Omental fat pad (tissue), 4 donors: Measurements from ENCODE around the gene FUBP1. TPM values are rescaled to one million over a fixed set of nuclear protein-coding genes. Genes with fewer than 3 reads are reported as not detected.

Experiments used
- ATAC-seq: fragments of 150-250 bp; one replicate; pipeline ENCODE4 v1.9.1; 2016; ENCODE audit warnings: mild to moderate bottlenecking, moderate library complexity; ENCODE audit not compliant: low FRiP score
- DNase-seq: peaks from one replicate; pipeline ENCODE4 v3.0.0-alpha.2; 2019; ENCODE audit warnings: low spot score
- total RNA-seq, 4 donors: library from RNA; depleted of rRNA; stranded (reverse); fragments of >200 nt; gene quantifications; one replicate each; pipeline ENCODE4 v1.1.0, GENCODE V29; 2016
- TF ChIP-seq, protein P1 (sequence below), 3 donors: fragments of 450-650 bp; IDR thresholded peaks; one replicate each; pipeline ENCODE4 v1.5.1; 2016 to 2017; ENCODE audit warnings: antibody characterized with exemption in 3 of 3, mild to moderate bottlenecking in 3 of 3, moderate library complexity in 2 of 3

Gene FUBP1
- total RNA-seq, 4 donors from 2014 or later = 70.2 to 152 (median 94.4) TPM

DNA sequence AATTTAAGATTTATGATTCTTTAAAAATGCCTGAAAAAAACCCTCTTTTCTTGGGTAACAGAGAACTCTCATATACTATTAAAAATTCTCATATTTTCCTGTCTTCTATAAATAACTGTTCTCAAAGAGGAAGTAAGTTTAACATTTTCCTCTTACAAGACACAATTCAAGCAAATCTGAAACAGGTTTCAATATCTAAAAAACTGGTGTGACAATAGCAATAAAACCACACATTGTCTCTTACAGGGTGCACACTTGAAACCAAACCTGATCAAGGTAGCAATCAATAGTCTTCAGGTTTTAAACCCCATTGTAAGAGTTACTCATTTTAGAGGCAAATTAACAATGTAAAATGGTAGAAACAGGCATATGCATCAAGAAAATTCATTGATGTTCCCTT lies 28.0 kb downstream of the FUBP1 start:
- ATAC-seq = no peak
- no peak for DNase-seq
- TF ChIP-seq, protein P1, sequence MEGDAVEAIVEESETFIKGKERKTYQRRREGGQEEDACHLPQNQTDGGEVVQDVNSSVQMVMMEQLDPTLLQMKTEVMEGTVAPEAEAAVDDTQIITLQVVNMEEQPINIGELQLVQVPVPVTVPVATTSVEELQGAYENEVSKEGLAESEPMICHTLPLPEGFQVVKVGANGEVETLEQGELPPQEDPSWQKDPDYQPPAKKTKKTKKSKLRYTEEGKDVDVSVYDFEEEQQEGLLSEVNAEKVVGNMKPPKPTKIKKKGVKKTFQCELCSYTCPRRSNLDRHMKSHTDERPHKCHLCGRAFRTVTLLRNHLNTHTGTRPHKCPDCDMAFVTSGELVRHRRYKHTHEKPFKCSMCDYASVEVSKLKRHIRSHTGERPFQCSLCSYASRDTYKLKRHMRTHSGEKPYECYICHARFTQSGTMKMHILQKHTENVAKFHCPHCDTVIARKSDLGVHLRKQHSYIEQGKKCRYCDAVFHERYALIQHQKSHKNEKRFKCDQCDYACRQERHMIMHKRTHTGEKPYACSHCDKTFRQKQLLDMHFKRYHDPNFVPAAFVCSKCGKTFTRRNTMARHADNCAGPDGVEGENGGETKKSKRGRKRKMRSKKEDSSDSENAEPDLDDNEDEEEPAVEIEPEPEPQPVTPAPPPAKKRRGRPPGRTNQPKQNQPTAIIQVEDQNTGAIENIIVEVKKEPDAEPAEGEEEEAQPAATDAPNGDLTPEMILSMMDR (IDR thresholded peaks at IDR 0.05) = no peak

DNA sequence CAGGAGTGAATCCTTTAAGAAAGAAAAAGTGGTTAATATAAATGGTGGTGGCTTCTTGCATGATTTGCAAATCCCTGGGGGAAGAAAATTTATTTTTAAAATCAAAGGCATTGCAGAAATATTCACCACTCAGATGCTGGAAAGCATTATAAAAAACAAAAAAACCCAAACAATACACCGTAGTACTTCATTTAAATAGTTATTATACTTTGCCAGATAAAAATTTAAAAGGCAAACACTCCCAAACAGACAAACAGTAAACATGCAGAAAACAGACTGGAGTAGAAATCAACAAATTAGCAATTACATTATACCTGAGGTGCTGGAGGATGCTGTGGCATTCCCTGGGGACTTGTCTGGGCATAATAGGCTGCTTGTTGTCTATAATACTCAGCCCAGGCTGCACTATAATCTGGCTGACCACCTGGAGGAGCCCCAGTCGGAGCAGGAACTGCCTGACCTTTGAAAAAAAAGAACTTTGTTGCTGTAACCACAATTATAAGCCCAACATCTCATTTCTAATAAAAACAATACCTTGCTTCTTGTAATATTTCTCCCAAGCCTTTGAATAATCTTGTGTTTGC lies 29.9 kb downstream of the FUBP1 start:
- TF ChIP-seq, protein P1 (IDR thresholded peaks at IDR 0.05) = no peak
- no peak for DNase-seq
- no peak for ATAC-seq

DNA sequence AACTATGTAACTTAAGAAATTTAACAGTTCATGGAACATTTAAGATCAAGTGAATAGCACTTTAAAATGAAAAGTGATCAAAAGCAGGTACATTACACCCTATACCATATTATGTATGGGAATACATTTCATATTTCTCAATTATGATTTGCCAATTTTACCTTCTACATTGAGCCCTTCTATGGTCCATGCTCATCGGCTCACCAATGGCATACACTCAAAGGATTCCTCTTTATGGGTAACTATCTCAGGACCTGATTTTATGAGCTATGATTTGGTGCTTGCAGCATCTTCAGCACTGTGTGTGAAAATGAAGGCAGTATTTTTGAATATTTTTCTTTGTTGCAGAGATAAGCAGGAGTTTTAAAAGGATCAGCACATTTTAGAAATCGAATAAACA lies 33.5 kb downstream of the FUBP1 start:
- TF ChIP-seq, protein P1 (IDR thresholded peaks at IDR 0.05) = no peak
- ATAC-seq (no peak), DNase-seq (no peak)

DNA sequence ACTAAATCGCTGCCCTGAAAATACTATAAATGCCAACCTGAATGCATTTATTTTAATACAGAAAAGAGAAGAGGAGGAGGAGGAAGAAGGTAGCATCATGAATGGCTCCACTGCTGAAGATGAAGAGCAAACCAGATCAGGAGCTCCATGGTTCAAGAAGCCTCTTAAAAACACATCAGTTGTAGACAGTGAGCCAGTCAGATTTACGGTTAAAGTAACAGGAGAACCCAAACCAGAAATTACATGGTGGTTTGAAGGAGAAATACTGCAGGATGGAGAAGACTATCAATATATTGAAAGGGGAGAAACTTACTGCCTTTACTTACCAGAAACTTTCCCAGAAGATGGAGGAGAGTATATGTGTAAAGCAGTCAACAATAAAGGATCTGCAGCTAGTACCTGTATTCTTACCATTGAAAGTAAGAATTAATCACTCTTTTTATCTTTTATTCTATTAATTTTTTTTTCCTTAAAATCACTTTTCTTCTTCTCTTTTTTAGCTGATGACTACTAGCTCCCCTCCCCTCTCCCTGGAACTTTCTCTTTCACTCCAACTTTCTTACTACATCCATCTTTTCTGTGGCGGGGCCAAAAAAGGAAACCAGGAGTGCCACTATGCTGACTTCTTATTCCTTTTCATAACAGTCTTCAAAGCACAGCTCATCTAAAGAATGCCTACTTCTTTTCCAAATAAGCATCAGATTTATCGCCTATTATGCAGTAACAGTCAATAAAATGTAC lies 36.3 kb downstream of the FUBP1 start:
- no peak for DNase-seq
- no peak for ATAC-seq
- TF ChIP-seq, protein P1 (IDR thresholded peaks at IDR 0.05) = no peak

DNA sequence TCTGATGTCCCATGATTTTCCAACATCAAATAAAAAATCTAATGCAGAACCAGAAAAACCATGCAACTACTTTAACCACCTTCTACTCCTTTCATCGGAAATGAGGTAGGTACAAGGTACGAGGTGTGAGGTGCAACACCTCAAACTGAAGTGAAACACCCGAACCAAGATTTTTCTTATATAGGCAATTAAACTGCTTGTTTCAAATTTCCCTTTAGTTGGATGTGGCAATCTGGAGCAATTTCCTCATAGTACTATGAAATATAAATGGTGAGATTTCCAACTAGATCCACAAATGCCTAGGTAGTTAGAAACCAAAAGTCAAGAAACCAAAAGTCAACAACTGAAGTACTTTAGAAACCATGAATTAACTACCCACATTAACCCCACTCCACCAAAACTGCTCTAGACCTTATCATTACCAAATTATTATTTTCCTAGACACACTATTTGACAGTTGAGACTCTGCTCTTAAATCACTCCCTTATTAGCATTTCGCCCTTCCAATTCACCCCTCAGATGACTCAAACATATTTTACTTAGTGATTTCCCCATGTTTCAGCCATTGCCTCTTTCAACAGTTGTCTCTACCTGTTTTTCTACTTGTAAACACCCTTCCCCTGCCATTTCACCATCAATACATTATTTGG lies 37.8 kb downstream of the FUBP1 start:
- TF ChIP-seq, protein P1 (IDR thresholded peaks at IDR 0.05) = no peak
- no peak for ATAC-seq

DNA sequence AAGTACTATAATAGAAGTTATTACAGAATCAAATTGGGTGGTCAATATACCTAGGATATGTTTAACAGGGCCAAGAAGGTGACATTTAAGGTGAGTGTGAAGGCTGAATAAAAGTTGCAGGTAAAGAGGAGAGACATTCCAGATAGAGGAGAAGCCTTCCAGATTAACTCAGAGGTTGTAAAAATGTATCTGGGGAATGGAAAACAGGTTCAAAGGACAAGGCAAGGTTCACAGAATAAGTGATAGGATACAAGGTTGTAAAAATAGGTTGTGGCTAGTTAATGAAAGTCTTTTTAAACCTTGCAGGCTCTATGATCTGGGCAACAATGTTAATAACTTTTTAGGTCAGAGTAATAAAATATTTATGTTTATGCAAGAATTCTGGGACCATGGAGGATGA lies 40.2 kb downstream of the FUBP1 start:
- TF ChIP-seq, protein P1 (IDR thresholded peaks at IDR 0.05) = no peak
- DNase-seq (no peak), ATAC-seq (no peak)

More for the DNA sequence above, 37.8 kb downstream of the FUBP1 start:
- DNase-seq = no peak
